Caco-2 (cell line): ENCODE measurements around the gene ZIC1. TPM values are rescaled to one million over a fixed set of nuclear protein-coding genes. Genes with fewer than 3 reads are reported as not detected.

Source experiments
- BruUV-seq: library from RNA; stranded (reverse); fragments of 400-500 nt; replicated peaks from 2 replicates; lab custom pipeline; 2021; lab: Mats Ljungman, UMichigan
- CTCF ChIA-PET: fragments of 300-600 bp; sonication (Branson Sonifier 250); formaldehyde crosslinking; loops from one replicate; lab custom pipeline; 2022; ENCODE audit warnings: antibody characterized with exemption; lab: Charles Lee
- POLR2A ChIA-PET: fragments of 300-600 bp; sonication (Branson Sonifier 250); formaldehyde crosslinking; loops from one replicate; lab custom pipeline; 2022; ENCODE audit warnings: antibody characterized with exemption; lab: Charles Lee
- DNase-seq, 2 experiments: peaks; one replicate each; pipeline versions ENCODE4 v3.0.0 to v3.0.0-alpha.2; 2020 to 2022
- H3K27me3 ChIP-seq: replicated peaks from 2 replicates; pipeline ENCODE4 v1.6.0; 2011; ENCODE audit warnings: low read length; ENCODE audit not compliant: control insufficient read depth, insufficient read depth
- H3K36me3 ChIP-seq: 2 replicates; pipeline ENCODE4 v1.5.1; 2011; ENCODE audit warnings: low read length; ENCODE audit not compliant: control insufficient read depth, insufficient read depth
- H3K4me1 ChIP-seq: fragments of 250-450 bp; sonication (Bioruptor Pico); 2 replicates; pipeline ENCODE4 v1.5.1; 2020; ENCODE audit warnings: mild to moderate bottlenecking
- H3K4me3 ChIP-seq: 2 replicates; pipeline ENCODE4 v1.5.1; 2011; ENCODE audit warnings: low read depth, mild to moderate bottlenecking, control low read depth, low read length
- H3K9me3 ChIP-seq: fragments of 250-450 bp; sonication (Bioruptor Pico); 2 replicates; pipeline ENCODE4 v1.5.1; 2020; ENCODE audit warnings: mild to moderate bottlenecking, moderate library complexity
- H3K27ac Mint-ChIP-seq: one replicate; pipeline ENCODE4 v1.8.0; 2022; ENCODE audit warnings: mixed read lengths; ENCODE audit not compliant: unreplicated experiment
- H3K27me3 Mint-ChIP-seq: one replicate; pipeline ENCODE4 v1.8.0; 2022; ENCODE audit warnings: mixed read lengths; ENCODE audit not compliant: insufficient read depth, unreplicated experiment
- H3K36me3 Mint-ChIP-seq: one replicate; pipeline ENCODE4 v1.8.0; 2022; ENCODE audit warnings: mild to moderate bottlenecking, mixed read lengths; ENCODE audit not compliant: insufficient read depth, unreplicated experiment
- H3K4me1 Mint-ChIP-seq: one replicate; pipeline ENCODE4 v1.8.0; 2022; ENCODE audit warnings: low read depth, mixed read lengths; ENCODE audit not compliant: unreplicated experiment
- H3K4me3 Mint-ChIP-seq: one replicate; pipeline ENCODE4 v1.8.0; 2022; ENCODE audit warnings: mild to moderate bottlenecking, moderate library complexity, mixed read lengths; ENCODE audit not compliant: unreplicated experiment
- H3K9me3 Mint-ChIP-seq: one replicate; pipeline ENCODE4 v1.8.0; 2022; ENCODE audit warnings: mixed read lengths; ENCODE audit not compliant: unreplicated experiment
- CTCF ChIP-seq, 2 experiments: fragments of 200-600 bp in 1 of 2; IDR thresholded peaks; 1 replicate in 1 of 2; 2 replicates in 1 of 2; pipeline versions ENCODE4 v1.5.1 to v1.8.0; 2011 to 2022; ENCODE audit warnings: antibody characterized with exemption in 1 of 2, control low read depth in 1 of 2, inconsistent platforms in 1 of 2, low read depth in 1 of 2, low read length in 1 of 2, mild to moderate bottlenecking in 1 of 2, moderate library complexity in 1 of 2; ENCODE audit not compliant: insufficient read depth in 1 of 2, severe bottlenecking in 1 of 2, unreplicated experiment in 1 of 2
- intact Hi-C: fragments of 100-400 bp; cut with micrococcal nuclease; formaldehyde crosslinking; loops from one replicate; pipeline ENCODE4 v1.10.0; 2022; ENCODE audit not compliant: unreplicated experiment
- total RNA-seq: library from RNA; stranded (reverse); gene quantifications from 2 replicates; pipeline ENCODE4 v1.2.3, GENCODE V29; 2022

ZIC1 gene
- total RNA-seq, 1 experiment from 2014 or later: not detected

- no peaks in the 10 kb centered on the region for H3K27me3 Mint-ChIP-seq
- H3K9me3 Mint-ChIP-seq: no peaks in the 10 kb centered on the region
- no peaks in the 10 kb centered on the region for H3K36me3 Mint-ChIP-seq
- Histone ChIP-seq H3K27me3 (no peaks in the 10 kb centered on the region), H3K4me3 (no peak overlapping the region), H3K4me1 (no peaks in the 10 kb centered on the region), H3K36me3 (no peaks in the 10 kb centered on the region), H3K9me3 (no peaks in the 10 kb centered on the region)
- ChIA-PET POLR2A (no interaction called here), CTCF (no interaction called here)
- TF ChIP-seq CTCF (IDR thresholded peaks at IDR 0.05; ENCODE audit: insufficient read depth in 1 of 2, low read depth in 1 of 2, low read length in 1 of 2, severe bottlenecking in 1 of 2, unreplicated experiment in 1 of 2): no peak
- DNase-seq: no peak
- no TSS peak for BruUV-seq
- no peaks in the 10 kb centered on the region for H3K4me1 Mint-ChIP-seq
- H3K4me3 Mint-ChIP-seq: no peak overlapping the region
- H3K27ac Mint-ChIP-seq: no peak overlapping the region
- intact Hi-C loops: no loop called here
These were observed 8.6 kb downstream of the ZIC1 start for GRCh38 chr3:147417551-147418295.

- intact Hi-C loops: no loop called here
- H3K27ac Mint-ChIP-seq: no peak overlapping the region
- ChIA-PET POLR2A (no interaction called here), CTCF (no interaction called here)
- Histone ChIP-seq H3K27me3 (no peaks in the 10 kb centered on the region), H3K36me3 (no peaks in the 10 kb centered on the region), H3K9me3 (no peaks in the 10 kb centered on the region), H3K4me3 (no peak overlapping the region), H3K4me1 (no peaks in the 10 kb centered on the region)
- H3K27me3 Mint-ChIP-seq: no peaks in the 10 kb centered on the region
- TF ChIP-seq CTCF (IDR thresholded peaks at IDR 0.05; ENCODE audit: insufficient read depth in 1 of 2, low read depth in 1 of 2, low read length in 1 of 2, severe bottlenecking in 1 of 2, unreplicated experiment in 1 of 2): no peak
- H3K4me1 Mint-ChIP-seq: no peaks in the 10 kb centered on the region
- no peak overlapping the region for H3K4me3 Mint-ChIP-seq
- no peaks in the 10 kb centered on the region for H3K36me3 Mint-ChIP-seq
- no peaks in the 10 kb centered on the region for H3K9me3 Mint-ChIP-seq
- no peak for DNase-seq
- no TSS peak for BruUV-seq
These were observed 9.2 kb downstream of the ZIC1 start for GRCh38 chr3:147418371-147418781.

- Histone ChIP-seq H3K4me1 (no peaks in the 10 kb centered on the region), H3K27me3 (no peaks in the 10 kb centered on the region), H3K4me3 (no peak overlapping the region), H3K9me3 (no peaks in the 10 kb centered on the region), H3K36me3 (no peaks in the 10 kb centered on the region)
- CTCF ChIA-PET: no interaction called here
- DNase-seq: no peak
- no peak for TF ChIP-seq CTCF (IDR thresholded peaks at IDR 0.05; ENCODE audit: insufficient read depth in 1 of 2, low read depth in 1 of 2, low read length in 1 of 2, severe bottlenecking in 1 of 2, unreplicated experiment in 1 of 2)
- H3K4me1 Mint-ChIP-seq: no peaks in the 10 kb centered on the region
- no peaks in the 10 kb centered on the region for H3K27me3 Mint-ChIP-seq
- intact Hi-C loops: no loop called here
- no peak overlapping the region for H3K4me3 Mint-ChIP-seq
- no peaks in the 10 kb centered on the region for H3K36me3 Mint-ChIP-seq
- H3K27ac Mint-ChIP-seq: no peak overlapping the region
- POLR2A ChIA-PET: no interaction called here
- no peaks in the 10 kb centered on the region for H3K9me3 Mint-ChIP-seq
- no TSS peak for BruUV-seq
These were observed 9.9 kb downstream of the ZIC1 start for GRCh38 chr3:147418808-147419701.
